PC-3 (cell line): ENCODE measurements around the gene BDNF.

Source experiments
- EZH2 ChIP-seq: fragments of 300-600 bp; sonication (generic); IDR thresholded peaks from one replicate; pipeline ENCODE4 v1.6.1; 2017; ENCODE audit warnings: antibody characterized with exemption, mild to moderate bottlenecking, low read length; ENCODE audit not compliant: unreplicated experiment
- EZH2phosphoT487 ChIP-seq: fragments of 300-600 bp; sonication (generic); IDR thresholded peaks from 2 replicates; pipeline ENCODE4 v1.6.1; 2018; ENCODE audit warnings: mild to moderate bottlenecking, antibody characterized with exemption, low read length, borderline replicate concordance
- TF ChIP-seq, protein P1 (sequence below): fragments of 300-600 bp; sonication (generic); conservative IDR thresholded peaks from 2 replicates; pipeline ENCODE4 v1.5.1; 2017; ENCODE audit warnings: antibody characterized with exemption, low read depth, mild to moderate bottlenecking, low read length

DNA sequence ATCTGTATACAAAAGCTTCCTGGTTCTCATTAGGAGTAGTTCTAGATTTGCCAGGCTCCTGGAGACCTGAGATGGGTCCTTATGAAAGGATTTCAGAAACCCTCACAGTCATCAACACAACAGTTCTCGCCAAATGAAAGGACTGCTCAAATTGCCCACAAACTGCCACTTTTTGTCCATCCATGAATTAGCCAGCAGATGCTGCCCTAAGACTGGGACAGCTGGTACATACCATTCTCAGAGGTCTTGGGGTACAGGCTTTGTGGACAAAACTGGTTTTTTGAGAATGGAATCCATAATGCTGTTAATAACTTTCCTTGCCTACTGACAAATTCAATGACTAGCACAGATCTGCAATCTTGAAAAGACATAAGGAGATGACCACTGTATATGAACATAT, 23.4 kb upstream of the BDNF start:
- TF ChIP-seq, protein P1, sequence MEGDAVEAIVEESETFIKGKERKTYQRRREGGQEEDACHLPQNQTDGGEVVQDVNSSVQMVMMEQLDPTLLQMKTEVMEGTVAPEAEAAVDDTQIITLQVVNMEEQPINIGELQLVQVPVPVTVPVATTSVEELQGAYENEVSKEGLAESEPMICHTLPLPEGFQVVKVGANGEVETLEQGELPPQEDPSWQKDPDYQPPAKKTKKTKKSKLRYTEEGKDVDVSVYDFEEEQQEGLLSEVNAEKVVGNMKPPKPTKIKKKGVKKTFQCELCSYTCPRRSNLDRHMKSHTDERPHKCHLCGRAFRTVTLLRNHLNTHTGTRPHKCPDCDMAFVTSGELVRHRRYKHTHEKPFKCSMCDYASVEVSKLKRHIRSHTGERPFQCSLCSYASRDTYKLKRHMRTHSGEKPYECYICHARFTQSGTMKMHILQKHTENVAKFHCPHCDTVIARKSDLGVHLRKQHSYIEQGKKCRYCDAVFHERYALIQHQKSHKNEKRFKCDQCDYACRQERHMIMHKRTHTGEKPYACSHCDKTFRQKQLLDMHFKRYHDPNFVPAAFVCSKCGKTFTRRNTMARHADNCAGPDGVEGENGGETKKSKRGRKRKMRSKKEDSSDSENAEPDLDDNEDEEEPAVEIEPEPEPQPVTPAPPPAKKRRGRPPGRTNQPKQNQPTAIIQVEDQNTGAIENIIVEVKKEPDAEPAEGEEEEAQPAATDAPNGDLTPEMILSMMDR = no peak
- no peak for TF ChIP-seq EZH2
- no peak for TF ChIP-seq EZH2phosphoT487
